ENCODE results near the gene GPR176.

GRCh38 chr15:39856357-39856756 lies 63.7 kb downstream of the GPR176 start:
- no peak for TF ChIP-seq RAD21 (conservative IDR thresholded peaks at IDR 0.05)
- no peak for TF ChIP-seq EP300 (conservative IDR thresholded peaks at IDR 0.05; ENCODE audit: poor library complexity, severe bottlenecking)
- no peak for TF ChIP-seq POLR2AphosphoS5 (IDR thresholded peaks at IDR 0.05)
- no peak for TF ChIP-seq CTCF (IDR thresholded peaks at IDR 0.05; ENCODE audit: poor library complexity, severe bottlenecking)
